Common myeloid progenitor, CD34-positive (primary cell): ENCODE results near the gene LAMA3.

Experiments
- CTCF ChIA-PET: fragments of 350-600 bp; sonication (Branson Sonifier 250); formaldehyde crosslinking; loops from one replicate; lab custom pipeline; 2021; ENCODE audit warnings: antibody characterized with exemption; lab: Charles Lee
- POLR2A ChIA-PET: fragments of 350-600 bp; sonication (Branson Sonifier 250); formaldehyde crosslinking; loops from one replicate; lab custom pipeline; 2021; ENCODE audit warnings: antibody characterized with exemption; lab: Charles Lee
- DNase-seq, 3 donors: peaks; one replicate each; pipeline versions ENCODE4 v3.0.0 to v3.0.0-alpha.2; 2013
- H3K27ac ChIP-seq, 2 experiments: 1 replicate in 1 of 2; 2 replicates in 1 of 2; pipeline ENCODE4 v1.7.0; 2013; ENCODE audit warnings: inconsistent platforms in 2 of 2, low read length in 2 of 2, mild to moderate bottlenecking in 2 of 2, low read depth in 1 of 2, moderate library complexity in 1 of 2; ENCODE audit not compliant: severe bottlenecking in 2 of 2, insufficient read depth in 1 of 2, poor library complexity in 1 of 2
- H3K27me3 ChIP-seq, 5 experiments: replicated peaks in 2 of 5; 1 replicate in 3 of 5; 2 replicates in 2 of 5; pipeline versions ENCODE4 v1.6.1 to v1.7.0; 2013; ENCODE audit warnings: low read length in 4 of 5, mild to moderate bottlenecking in 2 of 5, moderate library complexity in 2 of 5, inconsistent platforms in 1 of 5; ENCODE audit not compliant: insufficient read depth in 5 of 5, control insufficient read depth in 4 of 5
- H3K36me3 ChIP-seq, 4 experiments: 1 replicate in 2 of 4; 2 replicates in 2 of 4; pipeline versions ENCODE4 v1.6.1 to v1.7.0; 2013; ENCODE audit warnings: low read length in 3 of 4, control low read depth in 1 of 4, mild to moderate bottlenecking in 1 of 4; ENCODE audit not compliant: control insufficient read depth in 4 of 4, insufficient read depth in 4 of 4
- H3K4me1 ChIP-seq, 4 experiments: 1 replicate in 3 of 4; 2 replicates in 1 of 4; pipeline versions ENCODE4 v1.6.1 to v1.7.1; 2013; ENCODE audit warnings: low read length in 3 of 4, mild to moderate bottlenecking in 3 of 4, control low read depth in 1 of 4, inconsistent platforms in 1 of 4, moderate library complexity in 1 of 4; ENCODE audit not compliant: control insufficient read depth in 4 of 4, insufficient read depth in 4 of 4; ENCODE audit errors: control extremely low read depth in 1 of 4
- H3K4me3 ChIP-seq, 7 experiments: 1 replicate in 4 of 7; 2 replicates in 3 of 7; pipeline versions ENCODE4 v1.5.1 to v1.7.0; 2013; ENCODE audit warnings: mild to moderate bottlenecking in 7 of 7, low read length in 6 of 7, moderate library complexity in 6 of 7, inconsistent platforms in 2 of 7, low read depth in 2 of 7, control low read depth in 1 of 7; ENCODE audit not compliant: insufficient read depth in 4 of 7, control insufficient read depth in 1 of 7; ENCODE audit errors: extremely low read depth in 1 of 7
- H3K9me3 ChIP-seq, 5 experiments: 1 replicate in 4 of 5; 2 replicates in 1 of 5; pipeline versions ENCODE4 v1.6.1 to v1.7.1; 2013; ENCODE audit warnings: low read length in 4 of 5, mild to moderate bottlenecking in 2 of 5, inconsistent platforms in 1 of 5, low read depth in 1 of 5, moderate library complexity in 1 of 5; ENCODE audit not compliant: control insufficient read depth in 4 of 5, insufficient read depth in 2 of 5; ENCODE audit errors: control extremely low read depth in 1 of 5
- WGBS: methylation state at CpG from one replicate; pipeline ENCODE4 v1.1.5; 2013; ENCODE audit not compliant: insufficient coverage; 5-methylcytosine and 5-hydroxymethylcytosine counted together

LAMA3 gene

GRCh38 chr18:23851470-23852002, 162.3 kb downstream of the LAMA3 start:
- no peaks in the 10 kb centered on the region for H3K27me3 ChIP-seq
- H3K4me1 ChIP-seq = peaks cover 0 to 16% (median 5%) of the 10 kb centered on the region in 4 experiments
- no peak overlapping the region for H3K4me3 ChIP-seq
- no peak for DNase-seq
- H3K27ac ChIP-seq = no peak overlapping the region
- WGBS = no CpG with 5 or more reads among the region's 3 CpGs
- H3K9me3 ChIP-seq = no peaks in the 10 kb centered on the region
- CTCF ChIA-PET = interaction anchor here (0.6 to 1.0 kb wide), 2 partner anchors 8 to 841 kb away, joined by 3 read pairs; no protein-coding TSS in a partner anchor
- POLR2A ChIA-PET = no interaction called here
- H3K36me3 ChIP-seq = no peaks in the 10 kb centered on the region

- Histone ChIP-seq H3K9me3 (no peaks in the 10 kb centered on the region), H3K4me3 (no peak overlapping the region), H3K36me3 (no peaks in the 10 kb centered on the region), H3K27ac (no peak overlapping the region), H3K27me3 (no peaks in the 10 kb centered on the region), H3K4me1 (peaks cover 0 to 17% (median 5%) of the 10 kb centered on the region in 4 experiments)
- ChIA-PET POLR2A (no interaction called here), CTCF (no interaction called here)
- no peak for DNase-seq
- WGBS = 98% methylated on average over 3 of the region's 4 CpGs
Observed at GRCh38 chr18:23852236-23853045, 163.2 kb downstream of the LAMA3 start.

GRCh38 chr18:23853448-23854195, 164.4 kb downstream of the LAMA3 start:
- Histone ChIP-seq H3K4me1 (peaks cover 0 to 17% (median 5%) of the 10 kb centered on the region in 4 experiments), H3K36me3 (no peaks in the 10 kb centered on the region), H3K27me3 (no peaks in the 10 kb centered on the region), H3K27ac (no peak overlapping the region), H3K9me3 (no peaks in the 10 kb centered on the region), H3K4me3 (no peak overlapping the region)
- POLR2A ChIA-PET = no interaction called here
- WGBS = 91% methylated on average over 8 of the region's 8 CpGs
- CTCF ChIA-PET = interaction anchor here (0.7 to 1.4 kb wide), 2 partner anchors 12 to 15 kb away, joined by 3 to 4 read pairs; no protein-coding TSS in a partner anchor
- DNase-seq = peak in 2 of 3 donors; percentile 60 to 67

- CTCF ChIA-PET = no interaction called here
- POLR2A ChIA-PET = no interaction called here
- Histone ChIP-seq H3K27me3 (no peaks in the 10 kb centered on the region), H3K4me1 (peaks cover 0 to 17% (median 5%) of the 10 kb centered on the region in 4 experiments), H3K36me3 (no peaks in the 10 kb centered on the region), H3K9me3 (no peaks in the 10 kb centered on the region), H3K4me3 (no peak overlapping the region), H3K27ac (no peak overlapping the region)
- WGBS = 100% methylated on average over 2 of the region's 5 CpGs
- no peak for DNase-seq
Observed at GRCh38 chr18:23855721-23856120, 166.5 kb downstream of the LAMA3 start.

- Histone ChIP-seq H3K27me3 (no peaks in the 10 kb centered on the region), H3K4me3 (no peak overlapping the region), H3K36me3 (no peaks in the 10 kb centered on the region), H3K9me3 (no peaks in the 10 kb centered on the region), H3K4me1 (peaks cover 0 to 23% (median 10%) of the 10 kb centered on the region in 4 experiments), H3K27ac (no peak overlapping the region)
- WGBS = 95% methylated on average over 3 of the region's 5 CpGs
- CTCF ChIA-PET = no interaction called here
- DNase-seq = peak in 1 of 3 donors; percentile 22
- POLR2A ChIA-PET = interaction anchor here (0.6 kb wide), 1 partner anchor 12 kb away, joined by 3 read pairs; no protein-coding TSS in a partner anchor
Observed at GRCh38 chr18:23856466-23857163, 167.4 kb downstream of the LAMA3 start.

- H3K36me3 ChIP-seq = no peaks in the 10 kb centered on the region
- no peak overlapping the region for H3K27ac ChIP-seq
- 100% methylated on average over 5 of the region's 5 CpGs for WGBS
- H3K4me3 ChIP-seq = no peak overlapping the region
- peaks cover 4 to 28% (median 15%) of the 10 kb centered on the region in 4 experiments for H3K4me1 ChIP-seq
- ChIA-PET CTCF (no interaction called here), POLR2A (no interaction called here)
- no peaks in the 10 kb centered on the region for H3K27me3 ChIP-seq
- no peak for DNase-seq
- no peaks in the 10 kb centered on the region for H3K9me3 ChIP-seq
Observed at GRCh38 chr18:23857164-23857552, 167.9 kb downstream of the LAMA3 start.
